Measurements from ENCODE around the gene IFIH1.

Gene IFIH1

GRCh38 chr2:162258686-162259085, 59.8 kb downstream of the IFIH1 start:
- Mint-ChIP-seq H3K27me3 (no peaks in the 10 kb centered on the region), H3K4me1 (peaks cover 7% of the 10 kb centered on the region), H3K36me3 (peaks cover 4% of the 10 kb centered on the region), H3K27ac (no peak overlapping the region), H3K4me3 (no peak overlapping the region), H3K9me3 (no peaks in the 10 kb centered on the region)
- DNase-seq (ENCODE audit: low spot score in 2 of 2), result no peak
- ATAC-seq (ENCODE audit: low read depth), result no peak

GRCh38 chr2:162258169-162258568, 60.3 kb downstream of the IFIH1 start:
- no peak overlapping the region for H3K27ac Mint-ChIP-seq
- no peaks in the 10 kb centered on the region for H3K27me3 Mint-ChIP-seq
- H3K4me3 Mint-ChIP-seq, result no peak overlapping the region
- ATAC-seq (ENCODE audit: low read depth) (no peak), DNase-seq (ENCODE audit: low spot score in 2 of 2) (no peak)
- peaks cover 7% of the 10 kb centered on the region for H3K4me1 Mint-ChIP-seq
- peaks cover 3% of the 10 kb centered on the region for H3K36me3 Mint-ChIP-seq
- H3K9me3 Mint-ChIP-seq, result no peaks in the 10 kb centered on the region

- H3K36me3 Mint-ChIP-seq, result no peaks in the 10 kb centered on the region
- no peak for ATAC-seq (ENCODE audit: low read depth)
- H3K4me3 Mint-ChIP-seq, result no peak overlapping the region
These were observed 61.1 kb downstream of the IFIH1 start for GRCh38 chr2:162257425-162257824.

GRCh38 chr2:162256591-162256991, 61.9 kb downstream of the IFIH1 start:
- ATAC-seq (ENCODE audit: low read depth), result no peak
- peaks cover 4% of the 10 kb centered on the region for H3K4me1 Mint-ChIP-seq
- no peak overlapping the region for H3K27ac Mint-ChIP-seq

More at GRCh38 chr2:162257425-162257824, 61.1 kb downstream of the IFIH1 start:
- DNase-seq (ENCODE audit: low spot score in 2 of 2), result no peak
- H3K4me1 Mint-ChIP-seq, result peaks cover 7% of the 10 kb centered on the region
- no peaks in the 10 kb centered on the region for H3K27me3 Mint-ChIP-seq
- H3K9me3 Mint-ChIP-seq, result no peaks in the 10 kb centered on the region
- H3K27ac Mint-ChIP-seq, result no peak overlapping the region

GRCh38 chr2:162254236-162254871, 64.1 kb downstream of the IFIH1 start:
- H3K36me3 Mint-ChIP-seq, result no peaks in the 10 kb centered on the region
- no peak for ATAC-seq (ENCODE audit: low read depth)
- peaks cover 4% of the 10 kb centered on the region for H3K9me3 Mint-ChIP-seq
- H3K27ac Mint-ChIP-seq, result no peak overlapping the region
- DNase-seq (ENCODE audit: low spot score in 2 of 2), result no peak
- no peaks in the 10 kb centered on the region for H3K4me1 Mint-ChIP-seq
- no peak overlapping the region for H3K4me3 Mint-ChIP-seq
- peaks cover 2% of the 10 kb centered on the region for H3K27me3 Mint-ChIP-seq

More at GRCh38 chr2:162256591-162256991, 61.9 kb downstream of the IFIH1 start:
- no peaks in the 10 kb centered on the region for H3K9me3 Mint-ChIP-seq
- no peaks in the 10 kb centered on the region for H3K36me3 Mint-ChIP-seq
- no peak overlapping the region for H3K4me3 Mint-ChIP-seq
- no peaks in the 10 kb centered on the region for H3K27me3 Mint-ChIP-seq
- DNase-seq (ENCODE audit: low spot score in 2 of 2), result no peak

- no peak for ATAC-seq (ENCODE audit: low read depth)
- H3K27ac Mint-ChIP-seq, result no peak overlapping the region
- no peak for DNase-seq (ENCODE audit: low spot score in 2 of 2)
These were observed 65.0 kb downstream of the IFIH1 start for GRCh38 chr2:162253435-162253834.

GRCh38 chr2:162252153-162252552, 66.3 kb downstream of the IFIH1 start:
- no peak overlapping the region for H3K4me3 Mint-ChIP-seq
- peaks cover 5% of the 10 kb centered on the region for H3K27me3 Mint-ChIP-seq
- ATAC-seq (ENCODE audit: low read depth) (no peak), DNase-seq (ENCODE audit: low spot score in 2 of 2) (no peak)
- no peaks in the 10 kb centered on the region for H3K36me3 Mint-ChIP-seq
- peaks cover 5% of the 10 kb centered on the region for H3K9me3 Mint-ChIP-seq
- H3K4me1 Mint-ChIP-seq, result no peaks in the 10 kb centered on the region
- no peak overlapping the region for H3K27ac Mint-ChIP-seq

More at GRCh38 chr2:162253435-162253834, 65.0 kb downstream of the IFIH1 start:
- H3K4me1 Mint-ChIP-seq, result no peaks in the 10 kb centered on the region
- no peaks in the 10 kb centered on the region for H3K36me3 Mint-ChIP-seq
- peaks cover 2% of the 10 kb centered on the region for H3K27me3 Mint-ChIP-seq
- H3K4me3 Mint-ChIP-seq, result no peak overlapping the region
- H3K9me3 Mint-ChIP-seq, result peaks cover 5% of the 10 kb centered on the region

GRCh38 chr2:162245781-162246180, 72.7 kb downstream of the IFIH1 start:
- H3K27ac Mint-ChIP-seq, result no peak overlapping the region
- peaks cover 5% of the 10 kb centered on the region for H3K9me3 Mint-ChIP-seq
- DNase-seq (ENCODE audit: low spot score in 2 of 2) (no peak), ATAC-seq (ENCODE audit: low read depth) (no peak)
- H3K36me3 Mint-ChIP-seq, result no peaks in the 10 kb centered on the region
- H3K27me3 Mint-ChIP-seq, result peaks cover 12% of the 10 kb centered on the region
- no peak overlapping the region for H3K4me3 Mint-ChIP-seq
- H3K4me1 Mint-ChIP-seq, result no peaks in the 10 kb centered on the region

- Mint-ChIP-seq H3K27ac (no peak overlapping the region), H3K27me3 (peaks cover 16% of the 10 kb centered on the region), H3K36me3 (no peaks in the 10 kb centered on the region), H3K4me3 (no peak overlapping the region), H3K4me1 (no peaks in the 10 kb centered on the region), H3K9me3 (peaks cover 2% of the 10 kb centered on the region)
- ATAC-seq (ENCODE audit: low read depth) (no peak), DNase-seq (ENCODE audit: low spot score in 2 of 2) (no peak)
These were observed 73.4 kb downstream of the IFIH1 start for GRCh38 chr2:162245061-162245460.

- DNase-seq (ENCODE audit: low spot score in 2 of 2) (no peak), ATAC-seq (ENCODE audit: low read depth) (no peak)
- Mint-ChIP-seq H3K36me3 (no peaks in the 10 kb centered on the region), H3K27ac (no peak overlapping the region), H3K4me1 (no peaks in the 10 kb centered on the region), H3K4me3 (no peak overlapping the region), H3K27me3 (peaks cover 16% of the 10 kb centered on the region), H3K9me3 (peaks cover 2% of the 10 kb centered on the region)
These were observed 73.9 kb downstream of the IFIH1 start for GRCh38 chr2:162244541-162245031.

- Mint-ChIP-seq H3K36me3 (no peaks in the 10 kb centered on the region), H3K9me3 (no peaks in the 10 kb centered on the region), H3K27ac (no peak overlapping the region), H3K4me3 (no peak overlapping the region), H3K4me1 (no peaks in the 10 kb centered on the region), H3K27me3 (peaks cover 16% of the 10 kb centered on the region)
- no peak for ATAC-seq (ENCODE audit: low read depth)
- no peak for DNase-seq (ENCODE audit: low spot score in 2 of 2)
These were observed 74.8 kb downstream of the IFIH1 start for GRCh38 chr2:162243715-162244114.

- Mint-ChIP-seq H3K4me3 (no peak within 1 kb of the TSS), H3K27me3 (peaks cover 16% of the 10 kb centered on the region)
These were observed 75.2 kb downstream of the IFIH1 start, which contains the start of gene FAP for GRCh38 chr2:162243294-162243693. TSS of gene FAP (minus strand) at chr2:162243445. CDS start at chr2:162243327, 118 bp downstream.

GRCh38 chr2:162242586-162243280, 75.8 kb downstream of the IFIH1 start:
- H3K36me3 Mint-ChIP-seq, result no peaks in the 10 kb centered on the region
- no peak for DNase-seq (ENCODE audit: low spot score in 2 of 2)
- H3K27me3 Mint-ChIP-seq, result peaks cover 14% of the 10 kb centered on the region
- no peak for ATAC-seq (ENCODE audit: low read depth)
- H3K9me3 Mint-ChIP-seq, result no peaks in the 10 kb centered on the region
- H3K4me3 Mint-ChIP-seq, result no peak overlapping the region
- H3K4me1 Mint-ChIP-seq, result no peaks in the 10 kb centered on the region
- H3K27ac Mint-ChIP-seq, result no peak overlapping the region

More at GRCh38 chr2:162243294-162243693, 75.2 kb downstream of the IFIH1 start, which contains the start of gene FAP:
- Mint-ChIP-seq H3K36me3 (no peaks in the 10 kb centered on the region), H3K4me1 (no peaks in the 10 kb centered on the region), H3K9me3 (no peaks in the 10 kb centered on the region), H3K27ac (no peak within 1 kb of the TSS)
- ATAC-seq (ENCODE audit: low read depth), result no peak
- no peak for DNase-seq (ENCODE audit: low spot score in 2 of 2)

GRCh38 chr2:162241571-162241970, 76.9 kb downstream of the IFIH1 start:
- no peak for ATAC-seq (ENCODE audit: low read depth)
- Mint-ChIP-seq H3K4me1 (no peaks in the 10 kb centered on the region), H3K9me3 (no peaks in the 10 kb centered on the region), H3K4me3 (no peak overlapping the region), H3K27me3 (peaks cover 12% of the 10 kb centered on the region), H3K27ac (no peak overlapping the region), H3K36me3 (no peaks in the 10 kb centered on the region)
- DNase-seq (ENCODE audit: low spot score in 2 of 2), result no peak

All from memory B cell (primary cell).